Tibial artery (tissue), 4 donors: ENCODE results near the gene PHF24.

Source experiments
- DNase-seq, 2 donors: peaks; one replicate each; pipeline ENCODE4 v3.0.0-alpha.2; 2019
- H3K27ac ChIP-seq, 2 donors: fragments of 200-600 bp; sonication (generic) in 1 of 2; 1 replicate in 1 of 2; 2 replicates in 1 of 2; pipeline ENCODE4 v1.5.1; 2018 to 2019; ENCODE audit warnings: mild to moderate bottlenecking in 1 of 2
- H3K27me3 ChIP-seq, 2 donors: fragments of 200-600 bp; sonication (generic) in 1 of 2; one replicate each; pipeline versions ENCODE4 v1.5.1 to v1.6.0; 2016 to 2019
- H3K36me3 ChIP-seq, 3 donors: fragments of 200-600 bp; sonication (generic) in 2 of 3; one replicate each; pipeline ENCODE4 v1.5.1; 2016 to 2019; ENCODE audit warnings: mild to moderate bottlenecking in 2 of 3
- H3K4me1 ChIP-seq, 4 donors: fragments of 200-600 bp; sonication (generic) in 2 of 4; 1 replicate in 3 of 4; 2 replicates in 1 of 4; pipeline ENCODE4 v1.5.1; 2016 to 2019
- H3K4me3 ChIP-seq, 2 donors: fragments of 200-600 bp; sonication (generic) in 1 of 2; 1 replicate in 1 of 2; 2 replicates in 1 of 2; pipeline ENCODE4 v1.5.1; 2018 to 2019; ENCODE audit warnings: mild to moderate bottlenecking in 2 of 2
- H3K9me3 ChIP-seq, 3 donors: fragments of 200-600 bp; sonication (generic) in 1 of 3; one replicate each; pipeline ENCODE4 v1.5.1; 2016 to 2019
- CTCF ChIP-seq, 2 experiments: fragments of 200-600 bp in 1 of 2; fragments of 450-650 bp in 1 of 2; IDR thresholded peaks; one replicate each; pipeline ENCODE4 v1.5.1; 2017 to 2019; ENCODE audit warnings: antibody characterized with exemption in 2 of 2, mild to moderate bottlenecking in 1 of 2, moderate library complexity in 1 of 2
- intact Hi-C: fragments of 100-400 bp; cut with DNase I; formaldehyde crosslinking; loops from one replicate; pipeline ENCODE4 v1.15.0; 2023; ENCODE audit warnings: low total_unique reads

PHF24 gene

GRCh38 chr9:34984049-34984448, 26.0 kb downstream of the PHF24 start:
- TF ChIP-seq CTCF (IDR thresholded peaks at IDR 0.05), result no peak
- H3K27me3 ChIP-seq, result no peaks in the 10 kb centered on the region
- peaks cover 0 to 28% (median 12%) of the 10 kb centered on the region in 4 donors for H3K4me1 ChIP-seq
- peak in 1 of 2 donors; percentile 39 for DNase-seq
- H3K4me3 ChIP-seq, result no peak overlapping the region
- no peaks in the 10 kb centered on the region for H3K9me3 ChIP-seq
- intact Hi-C loops, result no loop called here
- no peaks in the 10 kb centered on the region for H3K36me3 ChIP-seq
- no peak overlapping the region for H3K27ac ChIP-seq

- intact Hi-C loops, result loop anchor here (5.0 kb wide), 1 partner anchor 83 kb away; no protein-coding TSS in a partner anchor
- no peak overlapping the region for H3K4me3 ChIP-seq
- TF ChIP-seq CTCF (IDR thresholded peaks at IDR 0.05), result peak; percentile 66 to 70
These were observed 27.3 kb downstream of the PHF24 start for GRCh38 chr9:34985311-34985899.

GRCh38 chr9:34986540-34987047, 28.5 kb downstream of the PHF24 start:
- Histone ChIP-seq H3K9me3 (no peaks in the 10 kb centered on the region), H3K27ac (no peak overlapping the region), H3K4me1 (peaks cover 0 to 35% (median 26%) of the 10 kb centered on the region in 4 donors), H3K4me3 (no peak overlapping the region), H3K36me3 (no peaks in the 10 kb centered on the region), H3K27me3 (no peaks in the 10 kb centered on the region)
- peak in 1 of 2 donors; percentile 67 for DNase-seq
- no peak for TF ChIP-seq CTCF (IDR thresholded peaks at IDR 0.05)
- intact Hi-C loops, result loop anchor here (5.0 kb wide), 1 partner anchor 84 kb away; no protein-coding TSS in a partner anchor

More at GRCh38 chr9:34985311-34985899, 27.3 kb downstream of the PHF24 start:
- Histone ChIP-seq H3K27ac (no peak overlapping the region), H3K9me3 (no peaks in the 10 kb centered on the region), H3K27me3 (no peaks in the 10 kb centered on the region), H3K4me1 (peaks cover 0 to 30% (median 15%) of the 10 kb centered on the region in 4 donors), H3K36me3 (no peaks in the 10 kb centered on the region)
- DNase-seq, result peak in 1 of 2 donors; percentile 49

GRCh38 chr9:34987160-34987901, 29.2 kb downstream of the PHF24 start:
- no peaks in the 10 kb centered on the region for H3K9me3 ChIP-seq
- H3K4me1 ChIP-seq, result peaks cover 0 to 35% (median 30%) of the 10 kb centered on the region in 4 donors
- H3K27ac ChIP-seq, result no peak overlapping the region
- no peak overlapping the region for H3K4me3 ChIP-seq
- peak in 1 of 2 donors; percentile 65 for DNase-seq
- no peak for TF ChIP-seq CTCF (IDR thresholded peaks at IDR 0.05)
- H3K36me3 ChIP-seq, result no peaks in the 10 kb centered on the region
- H3K27me3 ChIP-seq, result no peaks in the 10 kb centered on the region
- intact Hi-C loops, result loop anchor here (5.0 kb wide), 1 partner anchor 85 kb away; no protein-coding TSS in a partner anchor

- DNase-seq, result peak in 1 of 2 donors; percentile 78
- no peaks in the 10 kb centered on the region for H3K9me3 ChIP-seq
- peaks cover 0 to 42% (median 39%) of the 10 kb centered on the region in 4 donors for H3K4me1 ChIP-seq
- H3K27ac ChIP-seq, result peak overlapping the region; percentile 84 to 100
- TF ChIP-seq CTCF (IDR thresholded peaks at IDR 0.05), result no peak
- intact Hi-C loops, result loop anchor here (5.0 kb wide), 1 partner anchor 86 kb away; no protein-coding TSS in a partner anchor
- H3K27me3 ChIP-seq, result no peaks in the 10 kb centered on the region
- H3K4me3 ChIP-seq, result peak overlapping the region; percentile 90 to 91
- H3K36me3 ChIP-seq, result no peaks in the 10 kb centered on the region
These were observed 30.3 kb downstream of the PHF24 start for GRCh38 chr9:34988218-34989002.
